ENCODE results near the gene UBASH3B. TPM values are rescaled to one million over a fixed set of nuclear protein-coding genes. Genes with fewer than 3 reads are reported as not detected.

UBASH3B gene, protein sequence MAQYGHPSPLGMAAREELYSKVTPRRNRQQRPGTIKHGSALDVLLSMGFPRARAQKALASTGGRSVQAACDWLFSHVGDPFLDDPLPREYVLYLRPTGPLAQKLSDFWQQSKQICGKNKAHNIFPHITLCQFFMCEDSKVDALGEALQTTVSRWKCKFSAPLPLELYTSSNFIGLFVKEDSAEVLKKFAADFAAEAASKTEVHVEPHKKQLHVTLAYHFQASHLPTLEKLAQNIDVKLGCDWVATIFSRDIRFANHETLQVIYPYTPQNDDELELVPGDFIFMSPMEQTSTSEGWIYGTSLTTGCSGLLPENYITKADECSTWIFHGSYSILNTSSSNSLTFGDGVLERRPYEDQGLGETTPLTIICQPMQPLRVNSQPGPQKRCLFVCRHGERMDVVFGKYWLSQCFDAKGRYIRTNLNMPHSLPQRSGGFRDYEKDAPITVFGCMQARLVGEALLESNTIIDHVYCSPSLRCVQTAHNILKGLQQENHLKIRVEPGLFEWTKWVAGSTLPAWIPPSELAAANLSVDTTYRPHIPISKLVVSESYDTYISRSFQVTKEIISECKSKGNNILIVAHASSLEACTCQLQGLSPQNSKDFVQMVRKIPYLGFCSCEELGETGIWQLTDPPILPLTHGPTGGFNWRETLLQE
- 22.4 and 31.2 TPM in 2 replicates for total RNA-seq

DNA sequence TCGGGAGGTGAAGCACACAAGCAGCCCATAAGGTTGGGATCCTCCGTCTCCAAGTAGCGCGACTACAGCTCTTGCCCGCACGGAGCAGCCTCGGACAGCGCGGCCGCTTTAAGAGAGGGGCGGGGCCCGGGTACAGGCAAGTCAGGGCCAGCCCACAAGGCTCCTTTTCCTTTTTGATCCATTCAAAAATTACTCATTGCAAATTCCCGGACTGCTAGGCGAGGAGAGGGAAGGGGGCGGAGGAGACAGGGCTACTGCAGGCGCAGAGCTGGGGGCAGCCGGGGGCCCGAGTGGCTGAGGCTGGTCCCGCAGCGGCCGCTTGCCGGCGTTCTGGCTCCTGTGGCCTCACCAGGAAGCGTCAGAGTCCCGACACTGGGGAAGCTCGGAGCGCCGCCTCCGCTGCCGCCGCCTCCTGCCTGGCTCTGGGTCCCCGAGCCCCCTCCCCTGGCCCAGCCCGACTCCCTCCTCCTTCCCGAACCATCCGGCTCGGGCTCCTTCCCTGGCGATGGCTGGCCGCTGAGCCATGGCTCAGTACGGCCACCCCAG lies at the start of gene UBASH3B:
TSS of gene UBASH3B (plus strand) at position 196 of the 546 bp plus-strand sequence. CDS start at position 524, 328 bp downstream.

Other genes with a start within 250 kb of the UBASH3B start
- gene CRTAM, start 182.8 kb downstream of the UBASH3B start, total RNA-seq, result not detected in 2 replicates
- 0.81 and 1.0 TPM in 2 replicates for gene JHY, start 227.0 kb downstream of the UBASH3B start, total RNA-seq